Testis (tissue), 2 donors: ENCODE measurements around the gene SPINT1.

ENCODE experiments used
- POLR2A ChIP-seq: fragments of 450-650 bp; IDR thresholded peaks from one replicate; pipeline ENCODE4 v1.6.1; 2017; ENCODE audit warnings: antibody characterized with exemption, mild to moderate bottlenecking, moderate library complexity
- TF ChIP-seq, protein P1 (sequence below), 3 experiments: fragments of 450-650 bp in 2 of 3; fragments of 200-600 bp in 1 of 3; sonication (generic) in 1 of 3; IDR thresholded peaks; one replicate each; pipeline ENCODE4 v1.5.1; 2016 to 2019; ENCODE audit warnings: antibody characterized with exemption in 3 of 3, mild to moderate bottlenecking in 2 of 3, moderate library complexity in 1 of 3

DNA sequence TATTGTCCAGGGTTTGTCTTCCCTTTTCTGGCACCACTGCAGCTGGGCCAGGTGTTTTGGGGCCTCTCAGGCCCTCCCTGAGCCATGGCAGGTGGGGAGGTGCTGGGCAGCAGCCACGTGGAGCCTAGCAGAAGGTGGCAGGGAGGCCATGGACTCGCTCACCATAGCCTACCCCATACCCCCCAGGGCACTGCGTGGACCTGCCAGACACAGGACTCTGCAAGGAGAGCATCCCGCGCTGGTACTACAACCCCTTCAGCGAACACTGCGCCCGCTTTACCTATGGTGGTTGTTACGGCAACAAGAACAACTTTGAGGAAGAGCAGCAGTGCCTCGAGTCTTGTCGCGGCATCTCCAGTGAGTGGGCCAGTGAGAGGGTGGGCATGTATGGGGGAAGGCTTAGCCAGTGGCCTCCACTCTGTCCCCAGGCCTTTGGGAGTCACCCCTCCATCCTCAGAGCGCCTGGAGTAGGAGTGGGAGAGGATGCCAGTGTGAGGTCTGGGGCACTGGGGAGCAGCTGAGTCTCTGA is 11.9 kb downstream of the SPINT1 start:
- TF ChIP-seq, protein P1, sequence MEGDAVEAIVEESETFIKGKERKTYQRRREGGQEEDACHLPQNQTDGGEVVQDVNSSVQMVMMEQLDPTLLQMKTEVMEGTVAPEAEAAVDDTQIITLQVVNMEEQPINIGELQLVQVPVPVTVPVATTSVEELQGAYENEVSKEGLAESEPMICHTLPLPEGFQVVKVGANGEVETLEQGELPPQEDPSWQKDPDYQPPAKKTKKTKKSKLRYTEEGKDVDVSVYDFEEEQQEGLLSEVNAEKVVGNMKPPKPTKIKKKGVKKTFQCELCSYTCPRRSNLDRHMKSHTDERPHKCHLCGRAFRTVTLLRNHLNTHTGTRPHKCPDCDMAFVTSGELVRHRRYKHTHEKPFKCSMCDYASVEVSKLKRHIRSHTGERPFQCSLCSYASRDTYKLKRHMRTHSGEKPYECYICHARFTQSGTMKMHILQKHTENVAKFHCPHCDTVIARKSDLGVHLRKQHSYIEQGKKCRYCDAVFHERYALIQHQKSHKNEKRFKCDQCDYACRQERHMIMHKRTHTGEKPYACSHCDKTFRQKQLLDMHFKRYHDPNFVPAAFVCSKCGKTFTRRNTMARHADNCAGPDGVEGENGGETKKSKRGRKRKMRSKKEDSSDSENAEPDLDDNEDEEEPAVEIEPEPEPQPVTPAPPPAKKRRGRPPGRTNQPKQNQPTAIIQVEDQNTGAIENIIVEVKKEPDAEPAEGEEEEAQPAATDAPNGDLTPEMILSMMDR (IDR thresholded peaks at IDR 0.05) = no peak
- no peak for TF ChIP-seq POLR2A
